GM20000 (cell line): Measurements from ENCODE around the gene NABP1.

Experiments used
- DNase-seq: peaks from one replicate; pipeline ENCODE4 v3.0.0; 2012; ENCODE audit warnings: low spot score
- TF ChIP-seq, protein P1 (sequence below): IDR thresholded peaks from 2 replicates; pipeline ENCODE4 v1.5.1; 2012; ENCODE audit warnings: mild to moderate bottlenecking, control low read depth; ENCODE audit errors: extremely low read depth, missing control alignments

Gene NABP1

DNA sequence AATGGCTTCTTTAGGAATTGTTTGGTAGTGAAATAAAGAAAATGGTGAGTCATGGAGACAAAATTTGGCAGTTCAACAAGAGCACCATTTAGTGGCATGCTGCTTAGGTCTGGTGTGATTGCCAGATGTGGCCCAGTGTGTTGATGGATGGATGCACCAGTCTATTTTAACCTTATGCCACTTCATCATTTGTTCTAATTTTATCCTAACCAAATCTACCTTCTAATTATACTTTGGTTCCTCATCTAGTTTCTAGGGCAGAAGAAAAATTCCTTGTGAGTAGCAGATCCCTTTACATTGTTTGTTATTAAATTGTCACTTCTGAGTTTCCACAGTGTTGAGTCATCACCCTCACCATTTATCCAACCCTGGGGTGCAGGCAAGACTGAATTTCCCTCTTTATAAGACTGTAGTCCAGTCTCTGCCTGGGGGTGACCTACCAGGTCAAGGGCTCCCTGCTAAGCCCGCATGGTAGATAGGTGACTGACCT is 32.5 kb downstream of the NABP1 start:
- TF ChIP-seq, protein P1, sequence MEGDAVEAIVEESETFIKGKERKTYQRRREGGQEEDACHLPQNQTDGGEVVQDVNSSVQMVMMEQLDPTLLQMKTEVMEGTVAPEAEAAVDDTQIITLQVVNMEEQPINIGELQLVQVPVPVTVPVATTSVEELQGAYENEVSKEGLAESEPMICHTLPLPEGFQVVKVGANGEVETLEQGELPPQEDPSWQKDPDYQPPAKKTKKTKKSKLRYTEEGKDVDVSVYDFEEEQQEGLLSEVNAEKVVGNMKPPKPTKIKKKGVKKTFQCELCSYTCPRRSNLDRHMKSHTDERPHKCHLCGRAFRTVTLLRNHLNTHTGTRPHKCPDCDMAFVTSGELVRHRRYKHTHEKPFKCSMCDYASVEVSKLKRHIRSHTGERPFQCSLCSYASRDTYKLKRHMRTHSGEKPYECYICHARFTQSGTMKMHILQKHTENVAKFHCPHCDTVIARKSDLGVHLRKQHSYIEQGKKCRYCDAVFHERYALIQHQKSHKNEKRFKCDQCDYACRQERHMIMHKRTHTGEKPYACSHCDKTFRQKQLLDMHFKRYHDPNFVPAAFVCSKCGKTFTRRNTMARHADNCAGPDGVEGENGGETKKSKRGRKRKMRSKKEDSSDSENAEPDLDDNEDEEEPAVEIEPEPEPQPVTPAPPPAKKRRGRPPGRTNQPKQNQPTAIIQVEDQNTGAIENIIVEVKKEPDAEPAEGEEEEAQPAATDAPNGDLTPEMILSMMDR, result no peak
- no peak for DNase-seq

DNA sequence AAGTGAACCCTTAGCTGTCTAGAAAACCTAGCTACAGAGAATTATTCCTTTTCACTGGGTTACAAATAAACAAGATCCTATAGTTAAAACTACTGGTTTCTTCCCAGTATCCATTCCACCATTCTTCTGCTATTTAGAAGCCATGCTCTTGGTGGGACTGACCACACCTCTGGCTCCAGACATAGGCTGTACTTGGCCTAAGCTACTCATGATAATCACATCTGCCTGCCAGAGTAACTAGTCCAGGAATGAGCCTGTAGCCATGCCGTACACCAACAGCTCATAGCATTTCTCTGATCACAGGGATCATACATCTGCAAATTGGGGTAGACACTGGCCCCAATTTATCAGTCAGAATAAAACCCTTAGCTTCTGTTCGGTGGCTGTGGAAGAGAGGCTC is 33.7 kb downstream of the NABP1 start:
- no peak for DNase-seq
- TF ChIP-seq, protein P1, result no peak

DNA sequence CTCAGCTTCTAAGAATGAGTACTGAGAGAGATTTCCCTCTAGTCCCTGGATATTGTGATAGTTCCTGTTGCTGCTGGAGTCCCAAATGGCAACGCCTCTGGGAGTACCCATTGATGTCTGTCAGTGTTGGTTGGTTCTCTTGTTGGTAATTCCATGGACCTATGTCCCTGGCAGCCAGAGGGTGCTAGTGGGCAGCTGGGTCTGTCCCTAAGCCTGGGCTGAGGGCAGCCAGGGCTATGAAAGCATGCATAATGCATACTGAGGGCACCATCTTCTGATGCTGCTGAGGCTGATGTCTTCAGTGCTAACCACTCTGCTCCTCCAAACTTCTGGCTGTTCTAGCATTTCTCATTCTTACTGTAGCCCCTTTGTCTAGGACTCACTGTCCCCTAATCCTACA is 35.9 kb downstream of the NABP1 start:
- TF ChIP-seq, protein P1, result peak; percentile 1
- no peak for DNase-seq

DNA sequence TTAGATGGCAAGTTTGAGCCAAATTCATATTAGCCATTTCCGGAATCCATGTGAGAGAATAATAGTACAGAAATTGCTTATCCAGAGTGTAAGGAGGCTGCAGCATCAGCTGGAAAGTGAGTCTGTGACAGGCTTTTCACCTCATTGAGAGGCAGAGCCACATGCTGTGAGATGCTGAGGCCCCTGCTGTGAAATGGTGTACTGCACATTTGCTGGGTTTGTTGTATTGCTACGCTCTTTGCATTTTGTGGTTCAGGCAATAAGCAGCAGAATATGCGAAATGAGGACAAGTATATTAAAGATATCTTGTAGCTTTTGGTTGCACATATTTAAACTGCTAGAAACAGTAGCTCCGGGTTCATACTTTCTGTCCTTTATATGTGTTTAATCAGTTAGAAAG is 37.0 kb downstream of the NABP1 start:
- TF ChIP-seq, protein P1, result no peak
- DNase-seq, result no peak

DNA sequence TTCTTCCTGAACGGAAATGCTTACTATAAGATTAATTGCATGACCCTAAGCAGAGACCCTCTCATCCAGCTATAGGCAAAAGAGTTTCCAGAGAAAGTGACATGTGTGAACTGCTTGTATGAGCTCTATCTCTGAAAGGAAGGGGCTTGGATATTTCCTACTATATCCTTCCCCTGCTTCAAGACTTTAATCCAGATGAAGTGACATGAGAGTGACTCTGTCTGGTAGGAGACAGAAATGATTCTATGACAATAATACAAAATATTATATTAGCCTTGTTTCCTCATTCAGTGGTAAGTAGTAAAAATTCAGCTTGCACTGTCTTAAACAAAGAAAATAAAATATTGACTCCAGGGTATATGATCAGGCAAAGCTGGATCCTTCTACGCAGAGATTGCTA is 37.5 kb downstream of the NABP1 start:
- TF ChIP-seq, protein P1, result no peak
- DNase-seq, result no peak

DNA sequence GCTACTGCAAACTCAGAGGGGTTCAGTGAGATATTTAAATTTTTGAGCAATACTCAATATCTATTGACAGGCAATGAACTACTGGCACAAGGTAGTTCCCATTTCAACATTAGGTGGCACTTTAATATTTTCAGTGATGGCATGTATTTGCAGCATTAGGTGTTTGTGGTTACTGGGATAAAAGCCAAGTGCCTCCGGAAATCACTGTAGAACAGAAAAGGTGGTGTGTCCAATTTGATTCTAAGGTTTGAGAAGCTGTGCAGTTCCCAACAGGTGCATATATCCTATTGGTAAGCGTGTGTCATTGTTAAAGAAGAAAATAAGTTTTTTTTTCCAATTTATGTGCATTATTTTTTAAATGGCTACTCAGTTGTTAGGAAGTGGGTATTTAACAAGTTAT is 41.3 kb downstream of the NABP1 start:
- TF ChIP-seq, protein P1, result no peak
- no peak for DNase-seq

DNA sequence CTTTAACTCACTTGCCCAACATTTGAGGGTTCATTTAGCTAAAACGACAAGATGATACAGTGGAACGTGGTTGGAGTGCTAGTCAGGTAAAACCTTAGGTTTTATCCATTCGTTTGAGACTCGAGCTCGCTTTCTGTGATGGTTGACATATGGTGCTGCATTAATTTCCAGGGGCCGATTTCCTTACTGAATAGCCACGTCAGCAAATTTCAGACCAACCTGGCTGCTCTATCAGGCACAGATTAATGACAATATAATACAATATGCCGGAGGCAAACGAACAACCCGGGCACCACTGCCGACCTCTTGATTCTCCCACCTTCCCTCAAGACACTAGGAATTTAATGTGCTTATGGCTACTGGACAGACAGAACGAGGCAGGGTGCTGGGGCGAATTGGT is 42.0 kb downstream of the NABP1 start:
- TF ChIP-seq, protein P1, result no peak
- no peak for DNase-seq
